ENCODE measurements around the gene TNFRSF8.

The TNFRSF8 gene

DNA sequence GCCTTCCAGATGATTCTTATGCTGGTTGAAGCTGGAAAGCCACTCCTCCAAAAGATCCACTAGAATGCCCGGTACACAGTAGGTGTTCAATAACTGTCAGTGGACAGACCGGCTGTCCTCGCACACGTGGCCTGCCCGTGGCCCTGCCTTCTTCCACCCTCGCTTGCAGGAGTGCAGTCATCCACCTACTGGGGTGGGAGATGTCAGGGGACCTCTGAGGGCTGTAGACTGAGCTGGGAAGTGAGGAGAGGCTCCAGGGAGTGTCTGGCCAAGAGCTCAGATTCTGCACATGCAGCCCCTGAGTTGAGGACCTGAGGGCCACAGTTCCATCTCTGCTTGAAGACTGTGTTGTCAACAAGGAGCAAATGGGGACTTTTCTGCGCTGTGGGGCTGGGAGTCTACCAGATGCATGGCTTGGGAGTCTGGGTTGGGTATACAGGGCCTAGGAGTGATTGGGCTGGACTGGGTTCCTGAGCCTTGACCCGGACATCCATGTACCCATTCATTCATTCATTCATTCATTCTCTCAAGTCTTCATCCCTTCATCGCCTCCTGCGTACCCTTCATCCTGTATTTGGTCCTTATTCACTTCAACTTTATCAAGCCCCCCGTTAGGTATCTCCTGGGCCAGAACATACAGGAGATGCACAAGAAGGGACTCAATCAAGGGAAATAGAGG is 99.5 kb downstream of the TNFRSF8 start:
- no peak for DNase-seq

DNA sequence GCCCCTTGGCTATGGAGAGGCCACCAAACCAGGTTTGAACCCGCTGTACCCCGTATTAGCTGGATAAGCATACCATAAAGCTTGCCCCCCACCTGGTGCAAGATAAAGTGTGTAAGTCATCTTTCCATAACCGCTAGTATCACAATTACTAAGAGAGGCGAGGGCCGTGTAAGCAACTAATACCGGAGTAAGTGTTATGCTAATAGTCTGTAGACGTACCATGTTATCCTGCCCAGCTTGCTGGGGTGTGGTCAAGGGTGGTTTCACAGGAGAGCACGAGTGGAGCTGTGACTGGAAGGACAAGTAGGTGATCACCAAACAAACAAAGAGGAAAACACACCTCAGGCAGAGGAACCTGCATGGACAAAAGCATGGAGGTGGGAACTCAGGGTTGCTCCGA is 100.1 kb downstream of the TNFRSF8 start:
- DNase-seq: no peak

DNA sequence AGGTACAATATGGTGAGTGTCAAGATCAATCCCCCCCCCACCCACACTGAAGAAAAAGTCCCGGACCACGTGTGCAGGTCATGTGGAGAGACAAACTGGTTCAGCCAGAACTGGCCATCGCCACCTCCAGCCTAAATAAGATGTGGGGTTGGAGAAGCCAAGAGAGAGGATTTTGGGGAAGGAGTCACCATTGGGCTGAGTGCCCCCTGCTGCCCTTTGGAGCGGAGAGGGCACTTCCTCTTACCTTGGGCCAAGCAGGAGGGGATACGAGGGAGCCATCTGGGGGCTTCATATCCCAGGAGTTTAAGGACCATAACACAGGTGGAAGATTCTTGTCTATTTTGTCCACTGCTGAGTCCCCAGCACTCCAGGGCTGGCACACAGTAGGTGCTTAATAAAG is 101.1 kb downstream of the TNFRSF8 start:
- DNase-seq: no peak

DNA sequence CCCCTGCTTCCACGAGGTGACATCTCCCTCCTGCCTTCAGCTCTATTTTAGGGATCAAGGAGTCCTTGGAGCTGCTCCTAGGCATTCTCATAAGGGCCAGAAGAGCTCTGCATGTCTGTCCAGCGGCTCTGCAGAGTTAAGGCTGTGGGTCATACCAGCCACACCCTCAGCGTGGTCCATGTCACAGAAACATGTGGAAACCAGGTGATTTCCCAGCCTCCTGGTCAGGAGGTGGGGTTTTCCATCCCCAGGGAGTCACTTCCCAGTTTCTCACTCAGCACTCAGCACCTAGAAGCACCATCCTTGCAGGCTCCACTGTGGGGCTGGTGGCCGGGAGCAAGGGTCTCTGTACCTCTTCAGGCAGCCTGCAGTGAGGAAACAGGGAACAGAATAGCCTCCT is 102.2 kb downstream of the TNFRSF8 start:
- no peak for DNase-seq

DNA sequence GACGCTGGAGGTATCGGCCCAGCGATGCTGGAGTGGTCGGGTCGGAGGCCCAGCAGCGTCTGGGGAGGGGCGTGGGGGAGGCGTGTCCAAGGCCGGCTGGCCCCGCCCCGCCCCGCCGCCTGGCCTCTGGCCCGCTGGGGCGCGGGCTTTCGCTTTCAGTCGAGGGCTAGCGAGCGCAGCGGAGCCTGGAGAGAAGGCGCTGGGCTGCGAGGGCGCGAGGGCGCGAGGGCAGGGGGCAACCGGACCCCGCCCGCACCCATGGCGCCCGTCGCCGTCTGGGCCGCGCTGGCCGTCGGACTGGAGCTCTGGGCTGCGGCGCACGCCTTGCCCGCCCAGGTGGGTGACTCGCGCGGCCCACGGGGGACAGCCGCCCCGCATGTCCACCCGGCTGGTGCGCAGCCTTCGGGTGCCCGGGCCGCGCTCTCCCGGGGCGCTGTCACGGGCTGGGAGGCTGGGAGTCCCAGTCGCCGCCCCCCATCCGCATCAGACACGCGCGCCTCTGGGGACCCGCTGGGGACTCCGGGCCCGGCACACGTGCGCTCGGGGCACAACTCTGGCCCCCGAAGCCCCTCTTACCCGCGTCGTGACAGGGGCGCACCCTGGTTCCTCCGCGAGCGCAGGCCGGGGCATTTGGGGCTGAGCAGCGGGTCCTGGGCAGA is 103.9 kb downstream of the TNFRSF8 start, which contains the start of gene TNFRSF1B:
TNFRSF1B (plus strand) TSS at position 158 of the 659 bp plus-strand sequence; CDS start at position 259, 101 bp downstream.
- no peak for DNase-seq

DNA sequence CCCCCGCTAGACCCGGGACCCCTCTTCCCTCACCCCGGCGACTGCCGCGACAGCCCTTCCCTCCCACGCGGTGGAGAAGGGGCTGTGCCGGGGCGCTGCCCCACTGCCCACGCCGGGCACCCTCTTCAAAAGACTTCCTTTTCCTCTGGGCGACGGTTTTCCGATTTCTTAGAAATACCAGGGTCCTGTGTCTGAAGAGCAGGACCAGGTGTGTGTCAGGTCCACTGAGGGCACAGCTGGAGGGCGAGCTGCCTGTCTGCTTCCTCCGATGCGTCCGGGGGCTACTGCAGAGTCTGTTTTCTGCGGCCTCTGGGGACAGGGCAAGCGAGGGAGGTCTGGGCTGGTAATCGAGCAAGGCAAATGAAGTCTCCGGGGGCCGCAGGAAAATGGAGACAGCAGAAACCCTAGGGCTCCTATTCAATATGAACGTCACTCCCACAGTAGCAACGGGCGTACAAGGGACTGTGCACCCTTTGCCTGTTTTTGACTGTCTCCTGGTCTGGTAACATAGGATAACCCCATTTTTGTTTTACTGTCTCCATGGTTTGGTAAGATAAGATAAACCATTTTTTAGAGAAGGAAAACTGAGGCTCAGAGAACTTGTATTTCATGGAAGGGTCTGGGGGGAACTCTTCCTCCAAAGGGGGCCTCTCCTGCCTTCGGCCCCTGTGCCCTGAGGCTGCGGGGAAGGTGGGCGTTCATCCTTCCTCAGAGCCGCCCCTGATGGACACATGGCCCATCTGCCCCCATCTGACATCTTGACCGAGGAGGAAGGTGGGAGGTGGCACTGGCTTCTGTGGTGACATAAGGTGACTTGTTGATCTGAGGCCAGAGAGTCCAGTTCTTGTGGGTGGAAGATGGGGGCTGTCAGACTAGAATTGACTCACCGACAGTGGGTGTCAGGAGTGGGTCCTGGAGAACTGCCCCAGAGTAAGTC is 104.7 kb downstream of the TNFRSF8 start:
- no peak for DNase-seq

DNA sequence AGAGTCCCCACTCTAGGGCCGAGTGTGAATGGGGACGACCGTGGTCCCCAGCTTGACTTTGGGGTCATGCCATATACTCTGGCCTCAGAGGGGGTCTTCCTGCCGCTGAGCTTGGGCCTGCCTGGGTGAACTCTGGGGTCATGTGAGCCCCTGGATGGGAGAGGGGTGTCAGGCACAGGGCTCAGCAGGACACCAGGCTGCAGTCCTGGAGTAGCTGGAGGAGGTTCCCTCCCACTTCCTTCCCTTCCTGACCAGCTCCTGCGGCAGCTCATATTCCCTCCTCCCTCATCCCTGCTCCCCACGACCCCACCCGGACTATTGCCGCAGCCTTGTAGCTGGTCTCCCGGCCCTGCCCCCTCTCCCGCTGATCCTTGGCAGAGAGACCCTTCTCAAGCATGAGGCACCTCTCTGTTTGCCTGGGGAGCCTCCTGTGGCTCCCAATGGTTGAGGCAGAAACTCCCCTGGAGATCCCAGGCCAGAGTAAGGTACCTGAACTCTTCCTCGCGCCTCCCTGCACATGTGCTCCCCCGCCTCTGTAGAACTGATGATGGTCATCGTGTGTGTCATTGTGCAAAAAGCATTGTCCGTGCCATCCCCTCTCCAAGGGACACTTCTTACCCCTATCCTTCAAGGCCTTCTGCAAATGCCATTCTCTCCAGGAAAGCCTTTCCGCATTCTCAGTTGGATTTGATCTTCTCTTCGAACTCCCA is 105.5 kb downstream of the TNFRSF8 start:
- DNase-seq: no peak

DNA sequence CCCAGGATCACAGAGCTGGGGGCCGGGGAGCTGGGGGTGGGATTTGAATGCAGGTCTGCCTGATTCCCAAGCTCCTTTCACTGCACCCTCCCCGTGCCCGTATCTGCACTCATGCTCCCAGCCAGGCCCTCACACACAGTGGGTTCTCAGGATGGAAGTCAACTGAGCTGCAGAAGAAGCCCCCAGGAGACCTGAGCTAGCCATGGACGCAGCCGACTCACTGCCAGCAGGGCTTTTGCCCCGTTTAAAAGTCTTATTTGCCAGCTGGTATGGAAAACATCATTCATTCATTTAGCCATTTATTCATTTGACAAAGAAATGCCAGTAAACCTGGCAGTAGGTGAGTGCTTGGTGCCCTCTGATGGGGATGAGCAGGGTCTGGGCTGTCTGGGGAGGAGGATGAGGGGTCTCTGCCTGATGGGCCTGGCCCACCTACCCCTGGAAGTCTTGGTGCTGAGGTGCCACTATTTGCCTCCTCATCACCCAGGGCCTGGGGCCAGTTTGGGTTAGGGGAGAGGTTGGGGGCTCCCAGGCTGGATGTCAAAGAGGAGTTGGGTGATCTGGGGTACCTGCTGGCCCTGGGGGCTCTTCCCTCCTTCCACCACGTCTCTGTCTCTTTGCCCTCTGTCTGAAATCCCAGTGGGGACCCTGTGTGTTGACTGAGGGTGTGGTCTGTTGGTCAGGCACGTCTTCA is 106.5 kb downstream of the TNFRSF8 start:
- no peak for DNase-seq

DNA sequence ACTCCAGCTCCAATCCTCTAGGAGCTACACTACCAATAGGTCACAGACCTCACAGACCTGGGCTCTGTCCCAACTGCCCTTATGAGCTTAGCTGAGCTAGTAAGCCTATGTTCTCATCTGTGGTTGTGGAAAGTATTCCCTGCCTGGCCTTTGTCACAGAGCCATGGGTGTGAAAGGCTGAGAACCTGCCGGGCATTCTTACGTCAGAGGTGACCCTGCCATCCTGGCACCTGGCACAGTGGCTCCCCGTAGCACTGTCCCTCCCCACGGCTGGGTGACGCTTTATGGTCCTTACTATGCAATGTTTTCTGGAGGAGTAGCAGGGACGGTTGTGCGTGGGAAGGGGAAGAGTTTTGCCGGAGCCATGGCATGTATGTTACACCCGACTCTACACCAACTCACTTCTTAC is 107.2 kb downstream of the TNFRSF8 start:
- no peak for DNase-seq

DNA sequence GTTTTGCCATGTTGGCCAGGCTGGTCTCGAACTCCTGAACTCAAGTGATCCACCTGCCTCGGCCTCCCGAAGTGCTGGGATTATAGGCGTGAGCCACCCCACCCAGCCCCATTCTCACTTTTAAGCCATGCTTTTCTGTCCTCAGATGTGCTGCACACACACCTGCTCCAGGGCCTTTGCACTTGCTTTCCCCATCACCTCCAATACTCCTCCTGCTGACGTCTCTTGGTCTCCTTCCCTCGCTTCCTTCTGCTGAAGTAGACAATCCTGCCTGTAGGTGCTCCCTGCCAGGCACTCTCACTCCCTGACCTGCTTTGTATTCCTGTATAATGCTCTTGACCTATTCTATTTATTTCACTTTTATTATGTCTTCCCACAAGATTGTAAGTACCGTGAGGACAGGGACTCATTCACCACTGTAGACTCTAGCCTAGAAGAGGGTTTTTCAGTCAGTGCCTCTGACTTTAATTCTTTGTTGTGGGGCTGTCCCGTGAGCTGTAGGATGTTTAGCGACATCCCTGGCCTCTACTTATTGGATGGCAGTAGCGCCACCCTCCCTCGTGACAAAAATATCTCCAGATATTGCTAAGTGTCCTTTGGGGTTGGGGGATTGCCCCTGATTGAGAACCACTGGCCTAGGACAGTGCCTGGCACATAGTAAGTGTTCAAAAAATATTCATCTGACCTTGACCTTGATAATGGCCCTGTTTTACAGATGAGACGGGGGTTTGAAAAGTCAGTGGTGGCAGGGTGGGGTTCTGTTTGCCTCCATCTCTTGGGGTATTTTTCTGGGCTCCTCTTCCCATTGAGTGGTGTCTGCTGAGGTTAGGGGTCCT is 108.3 kb downstream of the TNFRSF8 start:
- no peak for DNase-seq

DNA sequence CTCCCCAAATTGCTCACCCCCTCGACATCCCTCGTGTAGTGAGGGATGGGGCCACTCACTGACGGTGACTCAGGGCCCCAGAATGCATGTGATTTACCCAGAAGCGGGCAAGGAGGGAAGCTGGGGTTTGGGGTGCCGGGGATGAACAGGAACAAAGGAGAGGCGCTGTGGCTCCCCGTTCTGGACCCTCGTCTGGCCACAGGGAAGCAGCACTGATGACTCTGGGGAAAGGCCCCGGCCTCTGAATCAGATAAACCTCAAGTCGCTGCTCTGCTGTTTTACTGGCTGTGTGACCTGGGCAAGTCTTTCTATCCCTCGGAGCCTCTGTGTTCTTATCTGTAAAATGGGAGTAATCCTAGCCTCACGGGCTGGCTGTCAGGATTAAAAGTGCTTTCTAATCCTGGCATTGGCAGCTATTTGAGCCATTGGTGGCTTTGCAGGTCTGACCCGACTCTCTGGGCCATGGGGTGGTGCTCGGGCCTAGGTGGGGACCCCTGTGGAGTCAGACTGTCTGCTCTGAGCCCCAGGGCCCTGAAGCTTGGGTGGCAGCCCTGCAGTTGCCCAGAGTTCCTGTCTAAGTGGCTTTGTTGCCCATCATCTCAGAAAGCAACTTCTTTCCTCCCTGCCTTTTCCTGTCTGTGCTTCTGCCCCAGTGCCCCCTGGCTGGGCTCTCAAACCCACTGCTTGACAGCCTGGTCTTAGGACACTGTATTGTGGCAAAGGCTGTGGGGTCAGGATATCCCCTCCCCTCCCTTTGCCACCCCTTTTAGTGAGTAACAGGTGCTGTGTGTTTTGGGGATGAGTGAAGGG is 109.1 kb downstream of the TNFRSF8 start:
- DNase-seq: no peak

DNA sequence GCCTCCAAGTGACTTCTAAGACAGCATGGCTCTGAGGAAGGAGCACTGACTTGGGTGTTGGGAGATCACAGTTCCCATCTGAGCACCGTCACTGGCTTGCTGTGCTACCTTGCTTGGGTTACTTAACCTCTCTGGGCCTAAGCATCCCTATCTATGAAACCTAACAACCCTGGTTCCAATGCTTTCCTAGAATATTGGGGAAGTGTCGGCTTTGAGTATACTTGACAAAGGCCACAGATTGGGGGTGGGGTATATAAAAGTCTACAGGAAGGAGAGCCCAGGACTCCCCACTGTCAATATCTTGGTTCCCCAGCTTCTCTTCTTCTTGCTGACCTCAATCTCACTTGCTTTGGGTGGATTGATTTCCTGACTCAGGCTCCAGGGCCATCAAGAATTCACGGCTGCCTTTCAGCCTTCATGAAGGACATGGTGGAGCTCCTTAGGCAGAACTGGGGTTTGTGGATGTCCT is 110.0 kb downstream of the TNFRSF8 start:
- no peak for DNase-seq

DNA sequence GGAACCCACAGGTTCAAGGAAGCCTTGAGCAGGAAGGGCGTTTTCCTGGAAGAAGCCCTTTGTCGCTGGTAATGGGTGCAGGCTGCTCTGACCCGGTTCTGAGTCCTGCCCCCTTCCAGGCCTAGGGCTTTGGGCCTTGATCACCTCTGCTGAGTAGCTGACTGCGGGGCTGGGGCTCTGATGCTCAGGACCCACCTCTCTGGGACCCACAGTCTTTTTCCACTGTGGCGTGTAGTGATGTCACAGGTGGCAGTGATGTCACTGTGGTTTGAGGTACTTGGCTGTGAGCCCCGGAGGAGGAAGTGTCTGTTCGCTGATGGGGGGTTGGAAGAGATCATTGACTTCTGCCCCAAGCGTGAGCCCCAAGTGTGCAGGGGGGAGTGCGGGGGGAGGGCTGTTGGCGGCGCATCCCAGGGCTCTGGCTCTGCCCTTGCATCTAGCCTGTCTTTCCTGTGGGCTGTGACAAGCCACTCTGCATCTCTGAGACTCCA is 110.6 kb downstream of the TNFRSF8 start:
- no peak for DNase-seq

DNA sequence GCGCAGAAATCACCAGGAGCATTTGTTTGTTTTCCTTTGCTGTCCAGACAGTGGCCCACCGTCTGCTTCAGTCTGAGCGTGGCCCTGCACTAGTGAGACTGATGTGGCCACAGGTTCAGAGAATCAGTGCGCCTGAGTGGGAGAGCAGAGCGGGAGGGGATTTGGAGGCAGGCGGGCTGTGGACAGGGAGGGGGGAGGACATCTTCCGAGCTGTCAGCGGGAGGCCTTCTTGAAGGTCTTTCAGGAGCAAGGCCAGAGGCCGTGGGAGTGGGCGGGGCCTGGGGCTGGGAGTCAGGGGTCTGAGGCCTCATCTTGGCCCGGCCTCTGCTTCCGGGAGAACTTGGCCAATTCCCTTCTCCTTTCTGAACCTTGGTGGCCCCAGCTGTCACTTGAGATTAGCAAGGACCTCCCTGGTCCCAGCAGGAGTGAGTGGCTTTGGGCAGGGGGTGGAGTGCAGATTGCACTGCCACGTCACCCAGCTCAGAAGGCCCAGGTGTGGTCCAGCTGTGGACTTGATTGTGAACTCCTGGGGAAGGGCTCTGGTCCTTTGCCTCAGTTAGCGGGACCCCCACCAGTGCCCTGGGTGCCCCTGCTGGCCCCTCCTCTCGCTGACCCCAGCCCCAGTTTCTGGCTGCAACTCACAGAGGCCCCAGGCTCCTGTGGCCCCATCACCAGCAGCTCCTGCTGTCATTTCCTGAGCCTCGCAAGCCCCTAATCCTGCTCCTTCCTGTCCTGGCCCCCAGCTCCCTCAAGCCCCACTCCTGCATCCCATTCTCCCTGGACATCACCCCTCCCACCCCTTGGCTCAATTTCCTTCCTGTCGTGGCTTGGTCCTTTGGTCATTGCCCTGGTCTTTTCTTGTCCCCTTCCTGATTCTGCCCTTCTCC is 112.1 kb downstream of the TNFRSF8 start:
- DNase-seq: no peak

DNA sequence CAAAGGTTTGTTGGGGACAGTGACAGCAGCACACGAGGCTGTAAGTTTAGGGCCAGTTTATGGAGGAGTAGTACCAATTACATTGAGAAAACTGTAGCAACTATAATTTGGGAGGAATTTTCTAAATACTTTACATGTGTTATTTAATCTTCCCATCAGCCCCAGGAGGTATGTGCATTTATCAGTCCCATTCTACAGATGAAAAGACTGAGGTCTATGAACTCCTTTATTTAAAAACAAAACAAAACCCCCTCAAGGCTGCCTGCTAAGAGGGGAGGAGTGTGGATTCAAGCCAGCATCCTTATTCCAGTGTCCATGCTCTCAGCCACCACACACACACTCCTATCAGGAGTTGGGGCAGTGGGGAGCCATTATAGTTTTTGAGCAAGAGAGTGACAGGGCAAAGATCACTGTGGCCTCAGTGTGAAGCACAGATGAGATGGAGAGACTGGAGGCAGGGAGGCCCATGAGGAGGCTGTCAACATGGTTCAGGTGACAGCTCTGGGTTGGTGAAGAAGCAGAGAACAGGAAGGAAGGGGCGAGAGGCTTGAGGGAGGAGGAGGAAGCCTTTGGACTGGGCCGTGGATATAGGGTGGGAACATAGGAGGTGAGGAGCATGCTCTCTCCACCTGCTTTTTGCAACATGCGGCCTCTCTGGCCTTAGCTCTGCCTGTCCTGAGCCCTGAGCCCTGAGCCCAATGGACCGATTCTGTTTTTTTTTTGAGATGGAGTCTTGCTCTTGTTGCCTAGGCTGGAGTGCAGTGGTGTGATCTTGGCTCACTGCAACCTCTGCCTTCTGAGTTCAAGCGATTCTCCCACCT is 113.4 kb downstream of the TNFRSF8 start:
- DNase-seq: no peak

DNA sequence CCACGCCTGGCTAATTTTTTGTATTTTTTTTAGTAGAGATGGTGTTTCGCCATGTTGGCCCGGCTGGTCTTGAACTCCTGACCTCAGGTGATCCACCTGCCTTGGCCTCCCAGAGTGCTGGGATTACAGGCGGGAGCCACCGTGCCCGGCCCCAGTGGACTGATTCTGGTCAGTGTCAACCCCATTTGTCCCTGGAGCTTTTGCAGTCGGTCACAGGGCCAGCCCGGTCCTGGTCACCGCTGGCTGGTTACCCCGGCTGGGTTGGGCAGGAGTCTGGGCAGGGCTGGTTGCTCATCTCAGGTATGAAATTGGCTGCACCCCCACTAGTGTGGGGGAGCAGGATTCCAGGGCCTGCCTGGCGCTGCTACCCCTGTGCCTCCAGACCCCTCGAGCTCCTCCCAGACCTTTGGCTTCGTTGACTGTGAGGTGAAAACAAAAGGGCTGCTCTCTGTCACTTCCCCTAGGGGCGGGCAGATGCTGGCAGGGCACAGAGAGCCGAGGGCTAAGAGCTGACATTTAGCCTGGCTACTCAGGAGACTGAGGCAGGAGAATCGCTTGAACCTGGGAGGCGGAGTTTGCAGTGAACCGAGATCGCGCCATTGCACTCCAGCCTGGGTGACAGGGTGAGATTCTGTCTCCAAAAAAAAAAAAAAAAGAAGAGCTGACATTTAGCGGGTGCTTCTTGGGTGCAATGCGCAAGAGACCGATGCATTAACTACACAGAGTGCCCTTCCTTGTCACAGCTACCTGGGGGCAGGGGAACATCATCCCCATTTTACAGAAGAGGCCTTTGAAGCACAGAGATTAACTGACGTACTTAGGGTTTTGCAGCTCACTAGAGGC is 114.3 kb downstream of the TNFRSF8 start:
- DNase-seq: no peak

DNA sequence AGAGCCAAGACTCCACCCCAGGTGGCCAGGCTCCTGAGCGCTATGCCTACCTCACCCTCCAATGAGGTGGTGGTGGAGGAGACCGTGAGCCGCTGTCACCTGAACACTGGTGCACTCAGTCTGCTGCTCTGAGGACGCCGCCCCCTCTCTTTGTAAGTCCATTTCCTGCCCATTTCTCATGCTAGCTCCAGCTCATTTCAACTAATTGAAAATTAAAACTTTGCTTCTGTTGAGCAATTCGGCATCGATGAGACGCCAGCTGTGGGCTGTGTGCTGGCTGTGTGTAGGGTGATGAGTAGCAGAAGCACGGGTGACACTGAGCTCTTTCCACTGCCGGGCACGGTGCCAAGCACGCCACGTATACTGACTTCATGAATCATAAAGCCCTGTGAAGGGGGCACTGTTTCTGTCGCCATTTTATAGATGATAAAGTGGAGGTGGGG is 114.9 kb downstream of the TNFRSF8 start:
- DNase-seq: no peak

Measured in NCI-H524 treated with DMSO at 0.1 percent for 48 hours (cell line).